ENCODE results near the gene ARNT2.

GRCh38 chr15:80578206-80578595 is 174.0 kb downstream of the ARNT2 start:
- TF ChIP-seq, protein P1, sequence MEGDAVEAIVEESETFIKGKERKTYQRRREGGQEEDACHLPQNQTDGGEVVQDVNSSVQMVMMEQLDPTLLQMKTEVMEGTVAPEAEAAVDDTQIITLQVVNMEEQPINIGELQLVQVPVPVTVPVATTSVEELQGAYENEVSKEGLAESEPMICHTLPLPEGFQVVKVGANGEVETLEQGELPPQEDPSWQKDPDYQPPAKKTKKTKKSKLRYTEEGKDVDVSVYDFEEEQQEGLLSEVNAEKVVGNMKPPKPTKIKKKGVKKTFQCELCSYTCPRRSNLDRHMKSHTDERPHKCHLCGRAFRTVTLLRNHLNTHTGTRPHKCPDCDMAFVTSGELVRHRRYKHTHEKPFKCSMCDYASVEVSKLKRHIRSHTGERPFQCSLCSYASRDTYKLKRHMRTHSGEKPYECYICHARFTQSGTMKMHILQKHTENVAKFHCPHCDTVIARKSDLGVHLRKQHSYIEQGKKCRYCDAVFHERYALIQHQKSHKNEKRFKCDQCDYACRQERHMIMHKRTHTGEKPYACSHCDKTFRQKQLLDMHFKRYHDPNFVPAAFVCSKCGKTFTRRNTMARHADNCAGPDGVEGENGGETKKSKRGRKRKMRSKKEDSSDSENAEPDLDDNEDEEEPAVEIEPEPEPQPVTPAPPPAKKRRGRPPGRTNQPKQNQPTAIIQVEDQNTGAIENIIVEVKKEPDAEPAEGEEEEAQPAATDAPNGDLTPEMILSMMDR (IDR thresholded peaks at IDR 0.05): no peak
- TF ChIP-seq POLR2A (IDR thresholded peaks at IDR 0.05): no peak

All from testis (tissue), 2 donors.